ENCODE measurements around the gene PCDH19. TPM values are rescaled to one million over a fixed set of nuclear protein-coding genes. Genes with fewer than 3 reads are reported as not detected.

The PCDH19 gene
- total RNA-seq, 6 donors from 2014 or later = 0.10 to 1.0 (median 0.19) TPM

- ATAC-seq (ENCODE audit: low FRiP score in 2 of 2) (no peak), DNase-seq (no peak)
- 57 to 70% methylated on average over 2 of the region's 2 CpGs for WGBS, 2 donors
- no peak for TF ChIP-seq EP300 (IDR thresholded peaks at IDR 0.05)
- TF ChIP-seq CTCF (IDR thresholded peaks at IDR 0.05) = no peak
- TF ChIP-seq POLR2AphosphoS5 (IDR thresholded peaks at IDR 0.05) = no peak
- no peak for TF ChIP-seq POLR2A (IDR thresholded peaks at IDR 0.05)
- Histone ChIP-seq H3K36me3 (no peaks in the 10 kb centered on the region), H3K4me1 (no peaks in the 10 kb centered on the region), H3K4me3 (no peak overlapping the region), H3K9me3 (no peaks in the 10 kb centered on the region), H3K27me3 (no peaks in the 10 kb centered on the region), H3K27ac (no peak overlapping the region)
Measured at GRCh38 chrX:100373673-100374072, 36.4 kb downstream of the PCDH19 start.

GRCh38 chrX:100368167-100368566 lies 41.9 kb downstream of the PCDH19 start:
- Histone ChIP-seq H3K27ac (no peak overlapping the region), H3K9me3 (no peaks in the 10 kb centered on the region), H3K27me3 (no peaks in the 10 kb centered on the region), H3K36me3 (no peaks in the 10 kb centered on the region), H3K4me3 (no peak overlapping the region), H3K4me1 (no peaks in the 10 kb centered on the region)
- DNase-seq = no peak
- TF ChIP-seq POLR2AphosphoS5 (IDR thresholded peaks at IDR 0.05) = no peak
- TF ChIP-seq CTCF (IDR thresholded peaks at IDR 0.05) = peak in 1 of 6 experiments; percentile 15
- no peak for ATAC-seq (ENCODE audit: low FRiP score in 2 of 2)

GRCh38 chrX:100363896-100364295 lies 46.2 kb downstream of the PCDH19 start:
- Histone ChIP-seq H3K27me3 (no peaks in the 10 kb centered on the region), H3K36me3 (no peaks in the 10 kb centered on the region), H3K27ac (no peak overlapping the region), H3K4me1 (no peaks in the 10 kb centered on the region), H3K9me3 (no peaks in the 10 kb centered on the region), H3K4me3 (no peak overlapping the region)
- ATAC-seq (ENCODE audit: low FRiP score in 2 of 2) (no peak), DNase-seq (peak in 1 of 2 donors; percentile 22)
- TF ChIP-seq POLR2AphosphoS5 (IDR thresholded peaks at IDR 0.05) = no peak
- no peak for TF ChIP-seq CTCF (IDR thresholded peaks at IDR 0.05)
- no peak for TF ChIP-seq EP300 (IDR thresholded peaks at IDR 0.05)
- no peak for TF ChIP-seq POLR2A (IDR thresholded peaks at IDR 0.05)
- WGBS, 2 donors = 38 to 43% methylated on average over 3 of the region's 3 CpGs

GRCh38 chrX:100358766-100359165 lies 51.3 kb downstream of the PCDH19 start:
- Histone ChIP-seq H3K4me3 (no peak overlapping the region), H3K27ac (no peak overlapping the region), H3K9me3 (no peaks in the 10 kb centered on the region), H3K36me3 (no peaks in the 10 kb centered on the region), H3K4me1 (no peaks in the 10 kb centered on the region), H3K27me3 (no peaks in the 10 kb centered on the region)
- TF ChIP-seq CTCF (IDR thresholded peaks at IDR 0.05) (no peak), POLR2AphosphoS5 (IDR thresholded peaks at IDR 0.05) (no peak), POLR2A (IDR thresholded peaks at IDR 0.05) (no peak), EP300 (IDR thresholded peaks at IDR 0.05) (no peak)
- no peak for DNase-seq
- ATAC-seq (ENCODE audit: low FRiP score in 2 of 2) = no peak
- 41 to 45% methylated on average over 3 of the region's 3 CpGs for WGBS, 2 donors

- DNase-seq (no peak), ATAC-seq (ENCODE audit: low FRiP score in 2 of 2) (no peak)
- H3K9me3 ChIP-seq = no peaks in the 10 kb centered on the region
- H3K36me3 ChIP-seq = no peaks in the 10 kb centered on the region
- H3K4me1 ChIP-seq = no peaks in the 10 kb centered on the region
- WGBS, 2 donors = 54 to 65% methylated on average over 3 of the region's 3 CpGs
- TF ChIP-seq EP300 (IDR thresholded peaks at IDR 0.05) = no peak
- TF ChIP-seq POLR2AphosphoS5 (IDR thresholded peaks at IDR 0.05) = no peak
- no peak overlapping the region for H3K27ac ChIP-seq
- no peak overlapping the region for H3K4me3 ChIP-seq
- H3K27me3 ChIP-seq = no peaks in the 10 kb centered on the region
Measured at GRCh38 chrX:100356351-100356896, 53.6 kb downstream of the PCDH19 start.
